HCT116 (cell line): ENCODE data around the gene PNMT. TPM values are rescaled to one million over a fixed set of nuclear protein-coding genes. Genes with fewer than 3 reads are reported as not detected.

ENCODE experiments used
- ATAC-seq: fragments of 200-7000 bp; cut with Tn5 transposase; 2 replicates; pipeline ENCODE4 v1.9.1; 2020; ENCODE audit warnings: mild to moderate bottlenecking, moderate library complexity
- BruUV-seq: library from RNA; stranded (reverse); fragments of 400-500 nt; replicated peaks from 2 replicates; lab custom pipeline; 2021; lab: Mats Ljungman, UMichigan
- CTCF ChIA-PET: fragments of 300-600 bp; sonication (Branson Sonifier 250); formaldehyde crosslinking; loops from one replicate; lab custom pipeline; 2021; ENCODE audit warnings: antibody characterized with exemption; lab: Charles Lee
- POLR2A ChIA-PET: fragments of 300-600, 350-600 bp; sonication (Branson Sonifier 250); formaldehyde crosslinking; loops from one replicate; lab custom pipeline; 2021; ENCODE audit warnings: antibody characterized with exemption; lab: Charles Lee
- RAD21 ChIA-PET, 2 experiments: fragments of 300-600 bp; sonication (Branson Sonifier 250); formaldehyde crosslinking; loops; one replicate each; lab custom pipeline; 2023; ENCODE audit warnings: low total read pairs in 2 of 2; ENCODE audit not compliant: uncharacterized antibody in 2 of 2, unreplicated experiment in 2 of 2, low non-redundant PET in 1 of 2; lab: Charles Lee
- DNase-seq: peaks from one replicate; pipeline ENCODE4 v3.0.0-alpha.2; 2010; ENCODE audit warnings: low read depth, low spot score
- H2AFZ ChIP-seq: fragments of 200-600 bp; shearing (Covaris generic), sonication (generic); 2 replicates; pipeline ENCODE4 v1.6.1; 2017; ENCODE audit warnings: low read depth, mixed run types, mixed read lengths, antibody characterized with exemption, low read length; ENCODE audit not compliant: poor library complexity, severe bottlenecking
- H3K27ac ChIP-seq: 2 replicates; pipeline ENCODE4 v1.5.1; 2012; ENCODE audit warnings: low read depth, low read length
- H3K27me3 ChIP-seq: fragments of 200-600 bp; sonication (generic); 2 replicates; pipeline ENCODE4 v1.6.1; 2016; ENCODE audit warnings: mixed run types, low read length, mixed read lengths; ENCODE audit not compliant: insufficient read depth
- H3K36me3 ChIP-seq, 2 experiments: fragments of 200-500 bp in 1 of 2; fragments of 200-600 bp in 1 of 2; sonication (Bioruptor generic) in 1 of 2; sonication (generic) in 1 of 2; 2 replicates each; pipeline versions ENCODE4 v1.5.1 to v1.6.1; 2014 to 2016; ENCODE audit warnings: low read length in 2 of 2, inconsistent platforms in 1 of 2, mixed read lengths in 1 of 2, mixed run types in 1 of 2; ENCODE audit not compliant: insufficient read depth in 2 of 2, control insufficient read depth in 1 of 2
- H3K4me1 ChIP-seq, 2 experiments: fragments of 200-600 bp in 1 of 2; sonication (generic) in 1 of 2; 2 replicates each; pipeline versions ENCODE4 v1.5.1 to v1.6.1; 2012 to 2017; ENCODE audit warnings: low read length in 2 of 2, inconsistent platforms in 1 of 2, mild to moderate bottlenecking in 1 of 2, mixed read lengths in 1 of 2, mixed run types in 1 of 2, moderate library complexity in 1 of 2; ENCODE audit not compliant: insufficient read depth in 2 of 2, control insufficient read depth in 1 of 2
- H3K4me2 ChIP-seq: fragments of 200-600 bp; sonication (generic); 2 replicates; pipeline ENCODE4 v1.6.1; 2017; ENCODE audit warnings: mixed run types, low read length, mixed read lengths
- H3K4me3 ChIP-seq, 2 experiments: fragments of 200-600 bp in 1 of 2; sonication (generic) in 1 of 2; replicated peaks in 1 of 2; 2 replicates each; pipeline ENCODE4 v1.5.1; 2011 to 2016; ENCODE audit warnings: low read length in 2 of 2, control low read depth in 1 of 2, low read depth in 1 of 2, mild to moderate bottlenecking in 1 of 2, mixed read lengths in 1 of 2, mixed run types in 1 of 2
- H3K79me2 ChIP-seq: fragments of 200-600 bp; sonication (generic); 2 replicates; pipeline ENCODE4 v1.6.1; 2017; ENCODE audit warnings: mild to moderate bottlenecking, mixed run types, low read length, moderate library complexity, mixed read lengths; ENCODE audit not compliant: insufficient read depth
- H3K9ac ChIP-seq: fragments of 200-600 bp; sonication (generic); 2 replicates; pipeline ENCODE4 v1.6.1; 2016; ENCODE audit warnings: low read length, mixed read lengths
- H3K9me2 ChIP-seq: fragments of 200-600 bp; sonication (generic), shearing (Covaris generic); 2 replicates; pipeline ENCODE4 v1.6.1; 2017; ENCODE audit warnings: mixed run types, mild to moderate bottlenecking, moderate library complexity; ENCODE audit not compliant: insufficient read depth
- H3K9me3 ChIP-seq, 2 experiments: fragments of 200-500 bp in 1 of 2; fragments of 200-600 bp in 1 of 2; sonication (Bioruptor generic) in 1 of 2; sonication (generic) in 1 of 2; 2 replicates each; pipeline ENCODE4 v1.6.1; 2014 to 2017; ENCODE audit warnings: low read length in 2 of 2, mixed read lengths in 2 of 2, inconsistent platforms in 1 of 2, low read depth in 1 of 2, mild to moderate bottlenecking in 1 of 2, mixed run types in 1 of 2, moderate library complexity in 1 of 2; ENCODE audit not compliant: control insufficient read depth in 1 of 2, insufficient read depth in 1 of 2
- H4K20me1 ChIP-seq: fragments of 200-600 bp; sonication (generic), shearing (Covaris generic); 2 replicates; pipeline ENCODE4 v1.6.1; 2017; ENCODE audit warnings: mixed run types, mild to moderate bottlenecking, moderate library complexity; ENCODE audit not compliant: insufficient read depth
- ATF3 ChIP-seq: IDR thresholded peaks from 2 replicates; pipeline ENCODE4 v1.6.1; 2012
- CBX3 ChIP-seq: IDR thresholded peaks from 2 replicates; pipeline ENCODE4 v1.6.1; 2012; ENCODE audit warnings: low read depth
- CEBPB ChIP-seq: IDR thresholded peaks from 2 replicates; pipeline ENCODE4 v1.6.1; 2012; ENCODE audit warnings: low read depth
- EGR1 ChIP-seq: IDR thresholded peaks from 2 replicates; pipeline ENCODE4 v1.6.1; 2012; ENCODE audit warnings: low read depth
- ELF1 ChIP-seq: IDR thresholded peaks from 2 replicates; pipeline ENCODE4 v1.6.1; 2012; ENCODE audit warnings: low read depth, borderline replicate concordance
- EZH2 ChIP-seq: fragments of 200-600 bp; sonication (generic); IDR thresholded peaks from 2 replicates; pipeline ENCODE4 v1.6.1; 2017; ENCODE audit warnings: antibody characterized with exemption, mixed run types
- EZH2phosphoT487 ChIP-seq: fragments of 200-600 bp; IDR thresholded peaks from 2 replicates; pipeline ENCODE4 v1.6.1; 2018; ENCODE audit warnings: antibody characterized with exemption, borderline replicate concordance
- JUND ChIP-seq: IDR thresholded peaks from 2 replicates; pipeline ENCODE4 v1.6.1; 2012
- POLR2A ChIP-seq: IDR thresholded peaks from 2 replicates; pipeline ENCODE4 v1.7.0; 2011; ENCODE audit warnings: borderline replicate concordance; ENCODE audit not compliant: insufficient read depth, insufficient read length; ENCODE audit errors: extremely low read depth
- POLR2AphosphoS5 ChIP-seq: IDR thresholded peaks from 2 replicates; pipeline ENCODE4 v1.6.1; 2011; ENCODE audit warnings: mild to moderate bottlenecking, low read depth, low read length, moderate library complexity
- RAD21 ChIP-seq: IDR thresholded peaks from 2 replicates; pipeline ENCODE4 v1.6.1; 2012; ENCODE audit warnings: low read depth, mild to moderate bottlenecking
- SIN3A ChIP-seq: IDR thresholded peaks from 2 replicates; pipeline ENCODE4 v1.6.1; 2012; ENCODE audit warnings: low read depth
- SP1 ChIP-seq: IDR thresholded peaks from 2 replicates; pipeline ENCODE4 v1.6.1; 2012; ENCODE audit warnings: low read depth
- SRF ChIP-seq: IDR thresholded peaks from 2 replicates; pipeline ENCODE4 v1.6.1; 2012; ENCODE audit warnings: low read depth
- TCF7L2 ChIP-seq: IDR thresholded peaks from 2 replicates; pipeline ENCODE4 v1.7.0; 2011; ENCODE audit warnings: borderline replicate concordance, inconsistent platforms; ENCODE audit not compliant: insufficient read depth, insufficient read length; ENCODE audit errors: extremely low read depth
- ZFX ChIP-seq: fragments of 450-650 bp; IDR thresholded peaks from 2 replicates; pipeline ENCODE4 v1.6.1; 2017
- ZNF274 ChIP-seq: fragments of 200-500 bp; sonication (Bioruptor generic); IDR thresholded peaks from 2 replicates; pipeline ENCODE4 v1.6.1; 2014; ENCODE audit warnings: mild to moderate bottlenecking, low read depth, low read length, inconsistent platforms
- intact Hi-C: fragments of 100-400 bp; cut with micrococcal nuclease; formaldehyde crosslinking; loops from 2 replicates; pipeline ENCODE4 v1.10.0; 2022
- total RNA-seq: library from RNA; stranded (reverse); gene quantifications from one replicate; pipeline ENCODE4 v1.2.1, GENCODE V29; 2021; ENCODE audit not compliant: unreplicated experiment
- TF ChIP-seq, protein P1 (sequence below): IDR thresholded peaks from 2 replicates; pipeline ENCODE4 v1.6.1; 2011; ENCODE audit warnings: mild to moderate bottlenecking, low read length, moderate library complexity; ENCODE audit not compliant: insufficient replicate concordance; ENCODE audit errors: extremely low read depth
- TF ChIP-seq, protein P2 (sequence below), 3 experiments: fragments of 200-600 bp in 1 of 3; sonication (generic) in 1 of 3; IDR thresholded peaks in 2 of 3; conservative IDR thresholded peaks in 1 of 3; 2 replicates each; pipeline ENCODE4 v1.5.1; 2012 to 2017; ENCODE audit warnings: low read depth in 2 of 3, low read length in 2 of 3, antibody characterized with exemption in 1 of 3, borderline replicate concordance in 1 of 3, control low read depth in 1 of 3, mild to moderate bottlenecking in 1 of 3, mixed read lengths in 1 of 3, mixed run types in 1 of 3, moderate library complexity in 1 of 3; ENCODE audit not compliant: insufficient read depth in 1 of 3
- TF ChIP-seq, protein P3 (sequence below): IDR thresholded peaks from 2 replicates; pipeline ENCODE4 v1.6.1; 2012; ENCODE audit warnings: low read depth

Gene PNMT
- total RNA-seq, 1 experiment from 2014 or later: not detected

DNA sequence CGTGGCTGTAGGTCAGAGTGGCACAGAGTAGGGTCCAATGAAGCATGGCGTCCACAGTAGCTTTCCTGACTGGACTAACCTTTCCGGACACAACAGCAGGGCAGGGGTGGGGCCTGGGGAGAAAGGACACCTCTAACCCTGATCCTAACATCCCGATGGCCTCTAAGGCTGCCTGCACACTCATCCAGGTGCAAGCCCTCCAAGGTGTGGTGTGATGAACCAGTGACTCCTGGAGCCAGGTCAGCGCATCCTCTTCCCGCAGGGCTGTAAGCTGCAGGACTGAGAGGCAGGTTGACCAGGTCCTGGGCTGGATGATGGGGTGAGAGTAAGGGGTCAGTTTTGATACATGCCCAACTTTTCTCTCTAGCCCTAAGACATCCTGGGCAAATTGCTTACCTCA lies 28.5 kb downstream of the PNMT start:
- Histone ChIP-seq H4K20me1 (no peaks in the 10 kb centered on the region), H3K27me3 (no peaks in the 10 kb centered on the region), H3K36me3 (no peaks in the 10 kb centered on the region), H3K27ac (no peak overlapping the region), H3K9ac (no peak overlapping the region), H3K4me1 (peaks cover 15 to 24% of the 10 kb centered on the region in 2 experiments; a peak in 3 of 4 replicates), H3K9me2 (no peaks in the 10 kb centered on the region), H3K4me3 (no peak overlapping the region), H2AFZ (no peak overlapping the region), H3K9me3 (no peaks in the 10 kb centered on the region), H3K4me2 (no peak overlapping the region), H3K79me2 (peaks cover 18% of the 10 kb centered on the region)
- RAD21 ChIA-PET: no interaction called here
- POLR2A ChIA-PET: interaction anchor here (2.7 kb wide), 1 partner anchor 9 kb away, joined by 7 read pairs; the partner anchor contains the start of gene PGAP3
- CTCF ChIA-PET: no interaction called here
- BruUV-seq: no TSS peak
- intact Hi-C loops: no loop called here
- no peak for DNase-seq
- no peak for ATAC-seq
- TF ChIP-seq, protein P1, sequence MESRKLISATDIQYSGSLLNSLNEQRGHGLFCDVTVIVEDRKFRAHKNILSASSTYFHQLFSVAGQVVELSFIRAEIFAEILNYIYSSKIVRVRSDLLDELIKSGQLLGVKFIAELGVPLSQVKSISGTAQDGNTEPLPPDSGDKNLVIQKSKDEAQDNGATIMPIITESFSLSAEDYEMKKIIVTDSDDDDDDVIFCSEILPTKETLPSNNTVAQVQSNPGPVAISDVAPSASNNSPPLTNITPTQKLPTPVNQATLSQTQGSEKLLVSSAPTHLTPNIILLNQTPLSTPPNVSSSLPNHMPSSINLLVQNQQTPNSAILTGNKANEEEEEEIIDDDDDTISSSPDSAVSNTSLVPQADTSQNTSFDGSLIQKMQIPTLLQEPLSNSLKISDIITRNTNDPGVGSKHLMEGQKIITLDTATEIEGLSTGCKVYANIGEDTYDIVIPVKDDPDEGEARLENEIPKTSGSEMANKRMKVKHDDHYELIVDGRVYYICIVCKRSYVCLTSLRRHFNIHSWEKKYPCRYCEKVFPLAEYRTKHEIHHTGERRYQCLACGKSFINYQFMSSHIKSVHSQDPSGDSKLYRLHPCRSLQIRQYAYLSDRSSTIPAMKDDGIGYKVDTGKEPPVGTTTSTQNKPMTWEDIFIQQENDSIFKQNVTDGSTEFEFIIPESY: no peak
- TF ChIP-seq SP1: no peak
- TF ChIP-seq JUND: no peak
- TF ChIP-seq EZH2: no peak
- TF ChIP-seq POLR2A: no peak
- no peak for TF ChIP-seq ATF3
- TF ChIP-seq, protein P2, sequence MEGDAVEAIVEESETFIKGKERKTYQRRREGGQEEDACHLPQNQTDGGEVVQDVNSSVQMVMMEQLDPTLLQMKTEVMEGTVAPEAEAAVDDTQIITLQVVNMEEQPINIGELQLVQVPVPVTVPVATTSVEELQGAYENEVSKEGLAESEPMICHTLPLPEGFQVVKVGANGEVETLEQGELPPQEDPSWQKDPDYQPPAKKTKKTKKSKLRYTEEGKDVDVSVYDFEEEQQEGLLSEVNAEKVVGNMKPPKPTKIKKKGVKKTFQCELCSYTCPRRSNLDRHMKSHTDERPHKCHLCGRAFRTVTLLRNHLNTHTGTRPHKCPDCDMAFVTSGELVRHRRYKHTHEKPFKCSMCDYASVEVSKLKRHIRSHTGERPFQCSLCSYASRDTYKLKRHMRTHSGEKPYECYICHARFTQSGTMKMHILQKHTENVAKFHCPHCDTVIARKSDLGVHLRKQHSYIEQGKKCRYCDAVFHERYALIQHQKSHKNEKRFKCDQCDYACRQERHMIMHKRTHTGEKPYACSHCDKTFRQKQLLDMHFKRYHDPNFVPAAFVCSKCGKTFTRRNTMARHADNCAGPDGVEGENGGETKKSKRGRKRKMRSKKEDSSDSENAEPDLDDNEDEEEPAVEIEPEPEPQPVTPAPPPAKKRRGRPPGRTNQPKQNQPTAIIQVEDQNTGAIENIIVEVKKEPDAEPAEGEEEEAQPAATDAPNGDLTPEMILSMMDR (IDR thresholded peaks at IDR 0.05 in 2 of 3, conservative IDR thresholded peaks at IDR 0.05 in 1 of 3; ENCODE audit: borderline replicate concordance in 1 of 3, insufficient read depth in 1 of 3, low read depth in 2 of 3, low read length in 2 of 3): no peak
- TF ChIP-seq, protein P3, sequence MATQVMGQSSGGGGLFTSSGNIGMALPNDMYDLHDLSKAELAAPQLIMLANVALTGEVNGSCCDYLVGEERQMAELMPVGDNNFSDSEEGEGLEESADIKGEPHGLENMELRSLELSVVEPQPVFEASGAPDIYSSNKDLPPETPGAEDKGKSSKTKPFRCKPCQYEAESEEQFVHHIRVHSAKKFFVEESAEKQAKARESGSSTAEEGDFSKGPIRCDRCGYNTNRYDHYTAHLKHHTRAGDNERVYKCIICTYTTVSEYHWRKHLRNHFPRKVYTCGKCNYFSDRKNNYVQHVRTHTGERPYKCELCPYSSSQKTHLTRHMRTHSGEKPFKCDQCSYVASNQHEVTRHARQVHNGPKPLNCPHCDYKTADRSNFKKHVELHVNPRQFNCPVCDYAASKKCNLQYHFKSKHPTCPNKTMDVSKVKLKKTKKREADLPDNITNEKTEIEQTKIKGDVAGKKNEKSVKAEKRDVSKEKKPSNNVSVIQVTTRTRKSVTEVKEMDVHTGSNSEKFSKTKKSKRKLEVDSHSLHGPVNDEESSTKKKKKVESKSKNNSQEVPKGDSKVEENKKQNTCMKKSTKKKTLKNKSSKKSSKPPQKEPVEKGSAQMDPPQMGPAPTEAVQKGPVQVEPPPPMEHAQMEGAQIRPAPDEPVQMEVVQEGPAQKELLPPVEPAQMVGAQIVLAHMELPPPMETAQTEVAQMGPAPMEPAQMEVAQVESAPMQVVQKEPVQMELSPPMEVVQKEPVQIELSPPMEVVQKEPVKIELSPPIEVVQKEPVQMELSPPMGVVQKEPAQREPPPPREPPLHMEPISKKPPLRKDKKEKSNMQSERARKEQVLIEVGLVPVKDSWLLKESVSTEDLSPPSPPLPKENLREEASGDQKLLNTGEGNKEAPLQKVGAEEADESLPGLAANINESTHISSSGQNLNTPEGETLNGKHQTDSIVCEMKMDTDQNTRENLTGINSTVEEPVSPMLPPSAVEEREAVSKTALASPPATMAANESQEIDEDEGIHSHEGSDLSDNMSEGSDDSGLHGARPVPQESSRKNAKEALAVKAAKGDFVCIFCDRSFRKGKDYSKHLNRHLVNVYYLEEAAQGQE: no peak
- no peak for TF ChIP-seq RAD21
- no peak for TF ChIP-seq EGR1
- no peak for TF ChIP-seq ZNF274
- no peak for TF ChIP-seq ELF1
- TF ChIP-seq TCF7L2: no peak
- TF ChIP-seq ZFX: no peak
- TF ChIP-seq POLR2AphosphoS5: no peak
- no peak for TF ChIP-seq SIN3A
- no peak for TF ChIP-seq EZH2phosphoT487
- no peak for TF ChIP-seq CBX3
- TF ChIP-seq CEBPB: no peak
- TF ChIP-seq SRF: no peak
- TF ChIP-seq, all 23 proteins: peak for 0
